IgD-negative memory B cell (primary cell): ENCODE data around the gene TMEFF1. TPM values are rescaled to one million over a fixed set of nuclear protein-coding genes. Genes with fewer than 3 reads are reported as not detected.

Experiments
- H3K27ac Mint-ChIP-seq, 3 donors: one replicate each; pipeline ENCODE4 v1.8.0; 2020 to 2022; ENCODE audit warnings: mild to moderate bottlenecking in 3 of 3, mixed read lengths in 3 of 3, moderate library complexity in 1 of 3
- H3K27me3 Mint-ChIP-seq: one replicate; pipeline ENCODE4 v1.8.0; 2021; ENCODE audit warnings: mixed read lengths
- H3K36me3 Mint-ChIP-seq: one replicate; pipeline ENCODE4 v1.8.0; 2020; ENCODE audit warnings: mild to moderate bottlenecking, mixed read lengths
- H3K4me1 Mint-ChIP-seq, 3 donors: one replicate each; pipeline ENCODE4 v1.8.0; 2020 to 2022; ENCODE audit warnings: mixed read lengths in 3 of 3, mild to moderate bottlenecking in 1 of 3
- H3K4me3 Mint-ChIP-seq, 4 donors: one replicate each; pipeline ENCODE4 v1.8.0; 2020 to 2022; ENCODE audit warnings: mild to moderate bottlenecking in 4 of 4, mixed read lengths in 4 of 4, moderate library complexity in 3 of 4
- H3K9me3 Mint-ChIP-seq, 3 donors: one replicate each; pipeline ENCODE4 v1.8.0; 2020 to 2021; ENCODE audit warnings: mixed read lengths in 3 of 3, mild to moderate bottlenecking in 1 of 3
- polyA plus RNA-seq: library from polyadenylated mRNA; unstranded; fragments of 300-500 nt; fragmentation: Illumina TruSeq; gene quantifications from one replicate; pipeline ENCODE4 v1.2.3, GENCODE V29; 2021

The TMEFF1 gene
- polyA plus RNA-seq, 1 donor from 2014 or later: not detected

GRCh38 chr9:100623969-100624368, 151.0 kb downstream of the TMEFF1 start:
- H3K27ac Mint-ChIP-seq: no peak overlapping the region
- peaks cover 1% of the 10 kb centered on the region for H3K27me3 Mint-ChIP-seq
- no peaks in the 10 kb centered on the region for H3K4me1 Mint-ChIP-seq
- peaks cover 0 to 12% (median 2%) of the 10 kb centered on the region in 3 donors for H3K9me3 Mint-ChIP-seq
- no peaks in the 10 kb centered on the region for H3K36me3 Mint-ChIP-seq
- H3K4me3 Mint-ChIP-seq: no peak overlapping the region

DNA sequence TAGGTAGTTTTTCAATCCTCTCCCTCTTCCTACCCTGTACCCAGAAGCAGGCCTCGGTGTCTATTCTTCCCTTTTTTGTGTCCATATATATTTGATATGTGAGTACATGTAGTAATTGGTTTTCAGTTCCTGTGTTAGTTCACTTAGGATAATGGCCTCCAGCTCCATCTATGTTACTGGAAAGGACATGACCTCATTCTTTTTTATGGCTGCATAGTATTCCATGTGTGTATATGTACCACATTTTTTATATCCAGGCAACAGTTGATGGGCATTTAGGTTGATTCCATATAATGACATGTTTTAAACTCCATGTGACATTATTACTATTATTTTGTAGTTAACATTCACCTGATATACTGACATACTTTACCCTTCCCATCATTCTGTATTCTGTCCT, 154.0 kb downstream of the TMEFF1 start:
- Mint-ChIP-seq H3K9me3 (peaks cover 0 to 12% (median 2%) of the 10 kb centered on the region in 3 donors), H3K4me3 (no peak overlapping the region)

More for the DNA sequence above, 154.0 kb downstream of the TMEFF1 start:
- Mint-ChIP-seq H3K27ac (no peak overlapping the region), H3K36me3 (no peaks in the 10 kb centered on the region), H3K4me1 (no peaks in the 10 kb centered on the region), H3K27me3 (peaks cover 4% of the 10 kb centered on the region)

Other genes starting within 250 kb of the TMEFF1 start
- 17.5 TPM for gene TEX10, start 120.2 kb upstream of the TMEFF1 start, polyA plus RNA-seq
- 4.7 TPM for gene MSANTD3, start 46.0 kb upstream of the TMEFF1 start, polyA plus RNA-seq
- gene CAVIN4, start 104.9 kb downstream of the TMEFF1 start, polyA plus RNA-seq: not detected